Hematopoietic multipotent progenitor cell treated with erythropoietin and hydrocortisone succinate and interleukin-3 and kit ligand, for 15 days (in vitro differentiated cells): Measurements from ENCODE around the gene KIRREL2.
"Not testable (repeated sequence)": the region's sequence is repeated elsewhere in the genome, so short reads cannot be mapped to it uniquely, and the experiment has no call there.

Experiments
- DNase-seq: peaks from one replicate; pipeline ENCODE4 v3.0.0-alpha.2; 2015; ENCODE audit warnings: low spot score

KIRREL2 gene

DNA sequence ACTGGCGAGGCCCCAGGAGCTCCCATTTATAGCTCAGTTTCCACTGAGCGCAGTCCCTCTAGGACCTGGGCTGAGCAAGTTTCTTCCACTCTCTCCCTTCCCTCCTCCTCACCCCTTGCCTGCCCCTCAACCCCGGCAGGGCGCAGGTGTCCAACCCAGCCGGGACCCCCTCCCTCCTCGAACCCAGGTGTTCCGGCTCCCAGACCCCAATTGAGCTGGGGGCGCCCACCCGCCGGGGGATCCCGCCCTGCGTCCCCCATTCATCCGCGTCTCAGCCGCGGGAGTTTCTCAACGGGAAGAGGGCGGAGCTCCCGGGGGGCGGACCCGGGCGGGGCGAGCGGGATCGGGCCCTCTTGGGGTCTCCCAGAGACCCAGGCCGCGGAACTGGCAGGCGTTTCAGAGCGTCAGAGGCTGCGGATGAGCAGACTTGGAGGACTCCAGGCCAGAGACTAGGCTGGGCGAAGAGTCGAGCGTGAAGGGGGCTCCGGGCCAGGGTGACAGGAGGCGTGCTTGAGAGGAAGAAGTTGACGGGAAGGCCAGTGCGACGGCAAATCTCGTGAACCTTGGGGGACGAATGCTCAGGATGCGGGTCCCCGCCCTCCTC is at the start of gene KIRREL2:
Gene KIRREL2 (plus strand): TSS at position 366 of the 604 bp plus-strand sequence. CDS start 209 bp downstream, at position 575.
- no peak for DNase-seq

DNA sequence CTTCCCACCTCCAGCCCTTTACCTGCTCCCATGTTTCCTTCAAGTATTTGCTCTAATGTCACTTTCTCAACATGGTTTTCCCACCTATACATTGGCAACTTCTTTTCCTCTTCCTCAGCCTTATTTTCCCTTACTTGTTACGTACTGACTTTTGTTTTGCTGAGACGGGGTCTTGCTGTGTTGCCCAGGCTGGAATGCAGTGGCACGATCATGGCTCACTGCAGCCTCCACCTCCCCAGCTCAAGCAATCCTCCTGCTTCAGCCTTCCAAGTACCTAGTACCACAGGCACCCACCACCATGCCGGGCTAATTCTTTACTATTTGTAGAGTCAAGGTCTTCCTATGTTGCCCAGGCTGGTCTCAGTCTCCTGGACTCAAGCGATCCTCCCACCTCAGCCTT is 49.1 kb upstream of the KIRREL2 start:
- DNase-seq: no peak

- DNase-seq: no peak
Measured at GRCh38 chr19:35811317-35812219, 45.1 kb upstream of the KIRREL2 start.

DNA sequence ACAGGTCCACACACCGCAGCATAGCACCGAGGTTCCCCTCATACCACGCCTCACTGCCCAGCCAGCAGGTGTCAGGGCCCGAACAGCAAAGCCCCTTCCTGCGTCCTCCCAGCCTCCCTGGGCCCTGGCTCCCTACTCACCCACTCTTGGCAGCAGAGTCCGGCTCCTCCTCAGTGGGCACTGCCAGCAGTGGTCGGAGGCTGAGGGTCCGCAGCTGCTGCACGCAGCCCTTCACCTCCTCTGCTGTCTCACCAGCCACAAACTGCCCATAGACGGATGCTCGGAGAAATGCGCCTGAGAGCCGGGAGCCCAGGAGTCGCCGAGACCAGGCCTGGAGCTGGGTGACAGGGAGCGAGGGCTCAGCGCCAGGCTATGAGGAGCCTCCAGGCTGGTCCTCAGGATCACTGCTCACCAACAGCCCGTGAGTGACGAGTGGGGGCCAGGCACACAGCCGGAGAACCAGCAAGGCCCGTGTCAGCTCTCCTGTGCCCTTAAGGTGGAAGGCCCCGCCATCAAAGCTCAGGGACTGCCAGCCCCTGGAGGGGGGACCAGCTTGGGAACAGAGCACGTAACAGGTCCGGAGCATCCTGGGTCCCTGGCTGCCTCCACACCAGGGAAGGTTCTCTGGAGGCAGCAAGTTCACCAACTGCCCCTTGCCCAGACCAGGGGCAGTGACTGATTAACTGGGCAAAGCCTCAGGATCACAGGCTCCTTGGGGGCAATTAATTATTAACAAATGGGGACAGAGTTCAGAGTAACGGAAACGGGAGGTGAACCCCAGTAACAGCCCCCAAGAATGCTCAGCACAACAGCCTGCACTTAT is 44.3 kb upstream of the KIRREL2 start, which contains the start of gene PRODH2:
Gene PRODH2 (minus strand): TSS at position 626 of the 823 bp plus-strand sequence. CDS start 40 bp downstream, at position 586.
- DNase-seq: no peak

DNA sequence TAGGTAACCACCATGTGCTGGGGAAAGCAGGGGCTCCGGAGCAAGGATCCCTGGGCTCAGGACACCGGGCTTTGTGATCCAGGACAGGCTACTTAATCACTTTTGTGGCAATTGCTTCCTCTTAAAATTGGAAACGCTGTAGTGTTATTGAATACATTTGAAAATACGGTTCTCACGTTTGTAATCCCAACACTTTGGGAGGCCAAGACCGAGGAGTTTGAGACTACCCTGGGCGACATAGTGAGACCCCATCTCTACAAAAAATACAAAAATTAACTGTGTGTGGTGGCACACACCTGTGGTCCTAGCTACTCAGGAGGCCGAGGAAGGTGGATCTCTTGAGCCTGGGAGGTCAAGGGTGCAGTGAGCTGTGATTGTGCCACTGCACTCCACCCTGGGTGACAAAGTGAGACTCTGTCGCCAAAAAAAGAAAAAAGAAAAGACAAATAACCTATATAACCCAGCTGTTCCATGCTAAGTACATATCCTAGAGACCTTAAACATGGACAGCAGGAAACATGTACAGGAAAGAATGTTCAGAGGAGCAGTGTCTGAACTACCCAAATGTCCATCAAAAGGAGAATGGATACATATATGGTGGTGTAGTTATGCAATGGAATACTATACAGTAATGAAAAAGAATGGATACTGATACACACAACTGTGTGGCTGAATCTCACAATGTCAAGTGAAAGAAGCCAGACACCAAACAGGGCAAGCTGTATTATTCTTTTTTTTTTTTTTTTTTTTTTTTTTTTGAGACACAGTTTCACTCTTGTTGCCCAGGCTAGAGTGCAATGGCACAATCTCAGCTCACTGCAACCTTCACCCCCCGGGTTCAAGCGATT is 43.4 kb upstream of the KIRREL2 start:
- no peak for DNase-seq

GRCh38 chr19:35816262-35816661 is 40.4 kb upstream of the KIRREL2 start:
- DNase-seq: no peak

GRCh38 chr19:35816846-35817245 is 39.9 kb upstream of the KIRREL2 start:
- no peak for DNase-seq

DNA sequence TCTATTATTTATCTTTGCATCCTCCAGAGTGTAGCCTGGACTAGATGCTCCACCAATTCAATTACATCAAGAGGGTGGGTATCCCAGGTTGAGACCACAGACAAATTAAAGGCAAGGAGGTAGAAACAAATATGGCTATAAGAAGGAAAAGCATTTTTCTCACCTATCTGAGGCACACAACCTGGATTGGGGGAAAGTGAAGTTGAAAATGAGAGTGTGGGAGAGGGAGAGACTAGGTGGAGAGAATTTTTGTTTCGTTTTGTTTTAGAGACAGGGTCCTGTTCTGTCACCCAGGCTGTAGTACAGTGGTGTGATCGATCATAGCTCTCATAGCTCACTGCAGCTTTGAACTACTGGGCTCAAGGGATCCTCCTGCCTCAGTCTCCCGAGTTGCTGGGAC is 38.3 kb upstream of the KIRREL2 start:
- DNase-seq: no peak

DNA sequence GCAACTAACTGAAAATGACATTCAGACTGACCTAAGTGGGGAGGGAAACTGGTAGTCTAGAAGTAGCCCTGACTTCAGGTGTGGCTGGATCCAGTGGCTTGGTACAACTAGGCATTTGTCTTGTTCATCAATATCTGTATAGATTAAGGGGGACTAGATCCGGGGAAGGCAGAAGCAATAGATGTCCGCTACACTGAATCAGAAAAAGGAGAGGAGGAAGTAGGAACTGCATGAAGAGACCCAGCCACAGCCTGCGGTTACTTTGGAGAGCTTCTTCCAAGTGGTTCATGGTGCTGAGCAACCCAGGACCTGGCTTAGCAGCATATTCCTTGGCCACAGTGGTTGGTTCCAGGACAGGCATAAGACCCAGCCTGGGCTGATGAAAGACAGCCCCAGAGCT is 34.1 kb upstream of the KIRREL2 start:
- DNase-seq: no peak

DNA sequence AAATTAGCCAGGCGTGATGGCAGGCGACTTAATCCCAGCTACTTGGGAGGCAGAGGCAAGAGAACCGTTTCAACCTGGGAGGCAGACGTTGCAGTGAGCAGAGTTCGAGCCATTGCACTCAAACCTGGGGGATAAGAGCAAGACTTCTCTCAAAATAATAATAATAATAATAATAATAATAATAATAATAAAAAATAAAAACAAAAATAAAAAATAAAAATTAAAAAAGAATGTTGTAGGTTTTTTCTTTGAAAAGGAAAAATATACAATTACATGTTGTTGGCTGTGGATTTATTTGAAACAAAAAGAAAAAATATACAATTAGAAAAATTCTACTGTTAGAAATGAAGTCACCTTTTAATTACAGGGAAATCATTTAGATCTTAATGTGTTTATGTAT is 32.6 kb upstream of the KIRREL2 start:
- DNase-seq: no peak

DNA sequence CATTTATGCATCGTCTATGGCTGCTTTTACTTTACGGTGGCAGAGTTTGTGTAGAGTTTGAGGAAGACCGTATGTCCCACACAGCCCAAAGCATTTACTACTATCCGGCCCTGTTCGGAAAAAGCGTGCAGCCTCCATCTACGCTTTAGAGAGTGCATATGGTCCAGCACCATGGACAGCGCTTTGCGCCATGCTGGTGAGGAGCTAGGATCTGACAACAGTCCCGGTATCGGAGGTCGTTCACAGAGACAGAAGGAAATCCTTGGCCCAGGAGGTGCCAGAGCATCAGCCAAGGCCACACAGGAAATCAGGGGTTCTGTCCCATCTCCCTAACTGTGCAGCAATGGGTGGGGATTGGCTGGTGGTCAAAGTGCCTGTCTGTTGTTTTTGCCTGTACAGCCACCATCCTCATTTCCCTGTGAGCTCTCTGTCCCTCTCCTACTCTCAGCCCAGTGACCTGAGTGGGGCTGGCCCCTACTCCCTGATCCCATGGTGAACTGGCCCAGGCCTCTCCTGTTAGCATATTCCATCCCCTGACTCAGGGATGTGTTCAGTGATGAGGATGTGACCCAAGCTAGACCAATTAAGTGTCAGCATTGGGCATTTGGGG is 27.9 kb upstream of the KIRREL2 start:
- peak; percentile 7 for DNase-seq

- DNase-seq: no peak
Measured at GRCh38 chr19:35830986-35831385, 25.7 kb upstream of the KIRREL2 start.

DNA sequence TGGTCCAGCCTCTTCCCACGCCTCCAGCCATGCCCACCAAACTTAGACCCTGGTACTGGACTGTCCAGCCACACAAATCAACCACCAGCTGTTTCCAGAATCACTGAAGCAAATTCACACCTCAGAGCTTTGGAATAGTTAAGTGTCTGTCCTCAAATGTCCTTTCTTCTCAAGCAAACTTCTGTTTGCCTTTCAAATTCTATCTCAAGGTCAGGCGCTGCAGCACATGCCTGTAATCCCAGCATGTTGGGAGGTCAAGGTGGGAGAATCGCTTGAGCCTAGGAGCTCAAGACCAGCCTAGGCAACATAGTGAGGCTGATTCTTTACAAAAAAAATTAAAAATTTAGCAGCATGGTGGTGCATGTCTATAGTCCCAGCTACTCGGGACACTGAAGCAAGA is 24.7 kb upstream of the KIRREL2 start:
- DNase-seq: no peak

GRCh38 chr19:35833972-35834371 is 22.7 kb upstream of the KIRREL2 start:
- DNase-seq: no peak

GRCh38 chr19:35836096-35836495 is 20.6 kb upstream of the KIRREL2 start:
- DNase-seq: not testable (repeated sequence)

GRCh38 chr19:35841961-35842595 is 14.6 kb upstream of the KIRREL2 start:
- no peak for DNase-seq

GRCh38 chr19:35842666-35843272 is 13.9 kb upstream of the KIRREL2 start:
- DNase-seq: no peak

DNA sequence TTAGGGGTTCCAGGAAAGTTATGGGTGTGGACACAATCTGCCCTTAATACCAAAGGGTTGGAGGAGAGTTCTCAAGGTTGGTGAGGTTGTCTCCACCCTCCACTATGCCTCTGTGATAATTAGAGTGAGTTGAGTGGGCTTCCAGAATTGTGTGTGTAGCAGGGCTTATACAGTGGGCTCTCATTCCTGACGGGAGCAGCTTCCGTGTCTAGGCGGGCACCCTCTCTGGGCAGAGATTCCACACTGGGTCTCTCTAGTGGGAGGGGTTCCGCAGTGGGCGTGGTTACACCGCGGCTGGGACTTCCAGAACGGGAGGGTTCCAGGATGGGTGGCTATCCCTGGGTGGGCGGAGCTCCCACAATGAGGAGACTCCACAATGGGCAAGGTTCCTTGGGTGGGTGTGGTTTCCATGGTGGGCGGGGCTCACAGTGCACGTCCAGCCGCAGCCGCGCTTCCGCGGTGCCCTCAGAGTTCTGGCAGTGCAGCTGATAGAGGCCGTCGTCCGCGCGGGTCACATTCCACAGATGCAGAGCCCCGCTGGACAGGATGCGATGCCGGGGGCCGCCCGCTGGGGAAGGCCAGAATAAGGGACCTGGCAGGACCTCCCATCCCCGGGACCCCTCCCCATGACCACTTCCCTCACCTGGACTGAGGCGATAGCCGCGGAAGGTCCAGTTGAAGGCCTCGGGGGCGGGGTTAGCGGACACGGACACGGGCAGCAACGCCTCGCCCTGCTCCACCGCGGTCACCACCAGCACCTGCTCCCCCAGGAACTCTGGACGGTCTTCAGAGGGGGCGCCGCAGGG is 12.8 kb upstream of the KIRREL2 start:
- DNase-seq: peak; percentile 7

DNA sequence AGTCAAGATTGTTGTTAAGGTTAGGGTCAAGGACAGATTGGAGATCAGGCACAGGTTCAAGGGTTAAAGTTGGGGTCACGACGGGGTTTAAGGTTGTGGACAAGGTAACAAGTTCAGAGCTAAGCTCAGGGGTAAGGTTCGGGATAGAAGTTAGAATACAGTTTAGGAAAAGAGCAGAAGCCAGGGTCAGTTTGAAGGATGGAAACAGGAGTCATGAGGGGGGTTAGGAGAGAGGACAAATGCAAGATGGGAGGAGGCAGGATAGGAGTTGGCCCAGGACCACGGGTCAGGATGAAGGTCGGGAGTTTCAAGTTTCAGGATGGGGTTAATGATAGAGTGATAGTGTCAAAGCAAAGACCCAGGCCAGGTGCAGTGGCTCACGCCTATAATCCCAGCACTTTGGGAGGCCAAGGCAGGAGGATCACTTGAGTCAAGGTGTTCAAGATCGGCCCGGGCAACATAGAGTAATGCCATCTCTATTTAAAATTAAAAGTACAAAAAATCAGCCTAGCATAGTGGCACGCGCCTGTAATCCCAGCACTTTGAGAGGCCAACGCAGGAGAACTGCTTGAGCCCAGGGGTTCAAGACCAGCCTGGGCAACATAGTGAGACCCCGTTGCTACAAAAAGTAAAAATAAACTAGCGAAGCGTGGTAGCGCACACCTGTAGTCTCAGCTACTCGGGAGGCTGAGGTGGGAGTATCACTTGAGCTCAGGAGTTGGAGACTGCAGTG is 12.1 kb upstream of the KIRREL2 start:
- DNase-seq: no peak
